IMR-90 (cell line): ENCODE results near the gene FAM171A1. TPM values are rescaled to one million over a fixed set of nuclear protein-coding genes. Genes with fewer than 3 reads are reported as not detected.
"Not testable (repeated sequence)": the region's sequence is repeated elsewhere in the genome, so short reads cannot be mapped to it uniquely, and the experiment has no call there.

Source experiments
- ATAC-seq: fragments of 200-7000 bp; cut with Tn5 transposase; 2 replicates; pipeline ENCODE4 v1.9.1; 2020; ENCODE audit warnings: low read depth, mild to moderate bottlenecking, moderate library complexity
- BruUV-seq: library from RNA; stranded (reverse); fragments of 400-500 nt; replicated peaks from 2 replicates; lab custom pipeline; 2021; lab: Mats Ljungman, UMichigan
- CTCF ChIA-PET: fragments of 300-600 bp; formaldehyde crosslinking; extraction: SDS; loops from one replicate; lab custom pipeline; 2021; ENCODE audit warnings: antibody characterized with exemption; lab: Yijun Ruan, JAX
- POLR2A ChIA-PET: fragments of 300-600 bp; sonication (Branson Sonifier 250); formaldehyde crosslinking; loops from one replicate; lab custom pipeline; 2022; ENCODE audit warnings: antibody characterized with exemption; ENCODE audit not compliant: unreplicated experiment; lab: Charles Lee
- DNase-seq: peaks from one replicate; pipeline ENCODE4 v3.0.0; 2013
- H2AFZ ChIP-seq: replicated peaks from 2 replicates; pipeline ENCODE3; 2013; ENCODE audit warnings: low read length, mild to moderate bottlenecking; ENCODE audit not compliant: poor library complexity
- H2AK5ac ChIP-seq: 2 replicates; pipeline ENCODE4 v1.6.1; 2013; ENCODE audit warnings: low read depth, low read length, inconsistent platforms
- H2AK9ac ChIP-seq: replicated peaks from 2 replicates; pipeline ENCODE3; 2013; ENCODE audit warnings: mild to moderate bottlenecking, low read depth, low read length, moderate library complexity; ENCODE audit not compliant: poor library complexity
- H2BK120ac ChIP-seq: 2 replicates; pipeline ENCODE4 v1.6.1; 2013; ENCODE audit warnings: low read depth, low read length, inconsistent platforms
- H2BK15ac ChIP-seq: 3 replicates; pipeline ENCODE4 v1.6.1; 2013; ENCODE audit warnings: low read depth, low read length, inconsistent platforms
- H2BK20ac ChIP-seq: 2 replicates; pipeline ENCODE4 v1.6.1; 2013; ENCODE audit warnings: low read depth, mild to moderate bottlenecking, inconsistent platforms, low read length, moderate library complexity
- H2BK5ac ChIP-seq: 2 replicates; pipeline ENCODE4 v1.6.1; 2013; ENCODE audit warnings: mild to moderate bottlenecking, low read depth, low read length, inconsistent platforms; ENCODE audit not compliant: poor library complexity, severe bottlenecking
- H3K14ac ChIP-seq: replicated peaks from 2 replicates; pipeline ENCODE4 v1.6.1; 2013; ENCODE audit warnings: low read depth, low read length, inconsistent platforms
- H3K18ac ChIP-seq: 2 replicates; pipeline ENCODE4 v1.6.1; 2013; ENCODE audit warnings: low read depth, low read length, control low read depth
- H3K23ac ChIP-seq: 2 replicates; pipeline ENCODE4 v1.6.1; 2013; ENCODE audit warnings: low read depth, low read length, inconsistent platforms
- H3K27ac ChIP-seq: 2 replicates; pipeline ENCODE4 v1.5.1; 2013; ENCODE audit warnings: mild to moderate bottlenecking, control low read depth, low read length; ENCODE audit not compliant: insufficient read depth
- H3K27me3 ChIP-seq: 2 replicates; pipeline ENCODE4 v1.6.1; 2013; ENCODE audit warnings: low read length; ENCODE audit not compliant: control insufficient read depth, insufficient read depth
- H3K36me3 ChIP-seq: 2 replicates; pipeline ENCODE4 v1.6.1; 2013; ENCODE audit warnings: low read length, mixed read lengths; ENCODE audit not compliant: control insufficient read depth, insufficient read depth
- H3K4ac ChIP-seq: 2 replicates; pipeline ENCODE4 v1.6.1; 2013; ENCODE audit warnings: low read depth, low read length, inconsistent platforms
- H3K4me1 ChIP-seq: 2 replicates; pipeline ENCODE4 v1.6.1; 2013; ENCODE audit warnings: low read length, mixed read lengths; ENCODE audit not compliant: control insufficient read depth, insufficient read depth
- H3K4me2 ChIP-seq: 2 replicates; pipeline ENCODE4 v1.6.1; 2013; ENCODE audit warnings: low read depth, mild to moderate bottlenecking, control low read depth, low read length, moderate library complexity
- H3K4me3 ChIP-seq: 2 replicates; pipeline ENCODE4 v1.5.1; 2013; ENCODE audit warnings: low read depth, mild to moderate bottlenecking, control low read depth, low read length, moderate library complexity; ENCODE audit not compliant: insufficient read depth
- H3K56ac ChIP-seq: 2 replicates; pipeline ENCODE4 v1.6.1; 2013; ENCODE audit warnings: low read length, inconsistent platforms; ENCODE audit not compliant: insufficient read depth; ENCODE audit errors: extremely low read depth
- H3K79me1 ChIP-seq, 2 experiments: 2 replicates each; pipeline ENCODE4 v1.6.1; 2013; ENCODE audit warnings: low read length in 2 of 2, inconsistent platforms in 1 of 2, low read depth in 1 of 2
- H3K9ac ChIP-seq: 2 replicates; pipeline ENCODE4 v1.6.1; 2013; ENCODE audit warnings: low read depth, low read length, control low read depth
- H3K9me1 ChIP-seq: 2 replicates; pipeline ENCODE4 v1.6.1; 2013; ENCODE audit warnings: low read length, inconsistent platforms; ENCODE audit not compliant: insufficient read depth
- H3K9me3 ChIP-seq: 2 replicates; pipeline ENCODE4 v1.6.1; 2013; ENCODE audit warnings: low read length; ENCODE audit not compliant: control insufficient read depth, insufficient read depth
- H4K20me1 ChIP-seq: 2 replicates; pipeline ENCODE4 v1.6.1; 2013; ENCODE audit warnings: low read length, inconsistent platforms; ENCODE audit not compliant: insufficient read depth
- H4K5ac ChIP-seq: 2 replicates; pipeline ENCODE4 v1.6.1; 2013; ENCODE audit warnings: mild to moderate bottlenecking, low read depth, low read length, control low read depth
- H4K8ac ChIP-seq, 2 experiments: 2 replicates each; pipeline ENCODE4 v1.6.1; 2013; ENCODE audit warnings: low read depth in 2 of 2, low read length in 2 of 2, control low read depth in 1 of 2, inconsistent platforms in 1 of 2
- H4K91ac ChIP-seq: 2 replicates; pipeline ENCODE4 v1.6.1; 2013; ENCODE audit warnings: low read depth, low read length, inconsistent platforms; ENCODE audit not compliant: insufficient read depth
- WGBS, 2 experiments: methylation state at CpG; one replicate each; pipeline versions ENCODE4 v1.1.5 to v1.1.7; 2013; ENCODE audit warnings: missing lambda C conversion rate in 2 of 2; ENCODE audit not compliant: insufficient read length in 1 of 2; ENCODE audit errors: extremely low coverage in 2 of 2; 5-methylcytosine and 5-hydroxymethylcytosine counted together
- dilution Hi-C: fragments of 300-500 bp; cut with HindIII; formaldehyde crosslinking; loops from one replicate; pipeline ENCODE4 v1.14.3; 2018; ENCODE audit warnings: low sequenced_read_pairs; ENCODE audit not compliant: unreplicated experiment
- in situ Hi-C: fragments of 300-500 bp; cut with MboI; formaldehyde crosslinking; loops from 3 replicates; pipeline ENCODE4 v1.14.3; 2019; ENCODE audit warnings: low sequenced_read_pairs, inconsistent platforms, mixed read lengths
- intact Hi-C: fragments of 100-400 bp; cut with micrococcal nuclease; formaldehyde crosslinking; loops from 2 replicates; pipeline ENCODE4 v1.10.0; 2022
- polyA plus RNA-seq, 3 experiments: library from polyadenylated mRNA; depleted of rRNA; stranded (reverse); fragments of >200 nt; gene quantifications; 2 replicates each; pipeline ENCODE4 v1.2.3, GENCODE V29; 2012; ENCODE audit warnings: low replicate concordance in 1 of 3
- total RNA-seq: library from RNA; depleted of rRNA; stranded (reverse); fragments of >200 nt; gene quantifications from 2 replicates; pipeline ENCODE4 v1.2.3, GENCODE V29; 2012

Gene FAM171A1
- total and polyA plus RNA-seq, 2 of the 4 experiments (the other 2 are of a cell fraction), result 20.3 to 30.6 TPM

GRCh38 chr10:15409350-15409749 lies 38.3 kb upstream of the FAM171A1 start:
- H4K91ac ChIP-seq, H3K9me1 ChIP-seq, POLR2A ChIA-PET, intact Hi-C loops, H3K27ac ChIP-seq, H3K14ac ChIP-seq, DNase-seq, H3K9me3 ChIP-seq, H3K4me2 ChIP-seq, H4K5ac ChIP-seq, CTCF ChIA-PET, H3K36me3 ChIP-seq, H3K4me1 ChIP-seq, H3K79me1 ChIP-seq, H3K4me3 ChIP-seq, in situ Hi-C loops, H2BK15ac ChIP-seq, H4K20me1 ChIP-seq, H3K9ac ChIP-seq, ATAC-seq, H2BK120ac ChIP-seq, H2AK9ac ChIP-seq, H3K18ac ChIP-seq, dilution Hi-C loops, H2AK5ac ChIP-seq, H3K23ac ChIP-seq, H2BK5ac ChIP-seq, H2AFZ ChIP-seq, H3K4ac ChIP-seq, H4K8ac ChIP-seq, H3K56ac ChIP-seq, BruUV-seq, H2BK20ac ChIP-seq: not testable (repeated sequence)
- WGBS, 2 experiments, result no CpG with 5 or more reads among the region's 2 CpGs
- peaks cover 17% of the 10 kb centered on the region for H3K27me3 ChIP-seq
